Measurements from ENCODE around the gene CTRB2.

Gene CTRB2

DNA sequence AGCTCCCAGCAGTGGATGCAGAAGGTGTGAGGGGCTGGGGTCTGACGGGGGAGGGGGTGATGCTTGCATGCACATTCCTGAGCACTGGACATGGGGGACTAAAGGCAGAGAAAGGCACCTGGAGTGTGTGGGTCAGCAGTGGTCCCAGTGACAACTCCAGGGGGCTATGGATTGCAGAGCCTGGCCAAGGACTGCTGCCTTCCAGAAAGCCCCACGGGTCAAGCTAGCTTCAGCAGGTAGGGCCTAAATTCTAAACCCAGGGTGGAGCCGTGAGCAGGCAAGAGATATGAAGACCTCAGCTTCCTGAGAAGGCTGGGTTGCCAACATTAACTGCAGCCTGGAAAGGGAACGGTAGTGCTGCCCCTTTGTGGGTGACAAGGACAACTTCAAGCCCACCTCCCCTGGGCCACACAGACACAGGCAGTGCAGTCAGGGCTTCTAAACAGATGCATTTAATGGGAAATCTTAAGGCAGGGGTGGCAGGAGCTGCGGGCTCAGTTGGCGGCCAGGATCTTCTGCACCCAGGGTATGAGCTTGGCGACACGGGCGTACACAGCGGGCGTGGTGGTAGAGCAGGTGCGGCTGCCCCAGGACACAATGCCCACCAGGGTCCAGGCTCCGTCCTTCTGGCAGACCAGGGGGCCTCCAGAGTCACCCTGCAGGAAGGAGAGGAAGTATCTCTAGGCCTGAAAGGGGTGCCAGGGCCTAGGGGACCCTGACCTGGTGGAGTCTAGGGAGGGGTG lies 3.1 kb downstream of the CTRB2 start:
- no peak for DNase-seq

DNA sequence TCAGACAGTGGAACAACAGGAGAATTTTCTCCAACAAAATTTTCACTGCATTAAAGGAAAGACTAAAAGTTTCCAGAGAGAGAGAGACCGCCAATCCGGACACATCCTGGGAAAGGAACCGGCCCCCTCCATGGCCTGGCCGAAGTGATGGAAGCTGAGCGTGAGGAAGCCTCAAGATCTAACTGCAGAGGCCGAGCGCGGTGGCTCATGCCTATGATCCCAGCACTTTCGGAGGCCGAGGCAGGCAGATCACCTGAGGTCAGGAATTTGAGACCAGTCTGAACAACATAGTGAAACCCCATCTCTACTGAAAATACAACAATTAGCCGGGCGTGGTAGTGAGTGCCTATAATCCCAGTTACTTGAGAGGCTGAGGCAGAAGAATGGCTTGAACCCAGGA lies 3.9 kb downstream of the CTRB2 start:
- DNase-seq = no peak

DNA sequence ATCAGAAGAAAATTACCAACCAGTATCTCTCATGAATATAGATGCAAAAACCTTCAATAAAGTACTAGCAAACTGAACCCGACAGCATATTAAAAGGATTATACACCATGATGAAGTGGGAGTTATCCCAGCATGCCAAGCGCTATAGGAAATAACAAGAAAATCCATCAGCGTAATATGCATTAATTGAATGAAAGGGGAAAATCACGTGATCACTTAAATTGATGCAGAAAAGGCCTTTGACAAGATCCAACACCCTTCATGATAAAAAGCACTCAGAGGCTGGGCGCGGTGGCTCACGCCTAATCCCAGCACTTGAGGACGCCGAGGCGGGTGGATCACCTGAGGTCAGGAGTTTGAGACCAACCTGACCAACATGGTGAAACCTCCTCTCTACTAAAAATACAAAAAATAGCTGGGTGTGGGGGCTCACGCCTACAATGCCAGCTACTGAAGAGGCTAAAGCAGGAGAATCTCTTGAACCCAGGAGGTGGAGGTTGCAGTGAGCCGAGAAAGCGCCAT lies 4.8 kb downstream of the CTRB2 start:
- no peak for DNase-seq

DNA sequence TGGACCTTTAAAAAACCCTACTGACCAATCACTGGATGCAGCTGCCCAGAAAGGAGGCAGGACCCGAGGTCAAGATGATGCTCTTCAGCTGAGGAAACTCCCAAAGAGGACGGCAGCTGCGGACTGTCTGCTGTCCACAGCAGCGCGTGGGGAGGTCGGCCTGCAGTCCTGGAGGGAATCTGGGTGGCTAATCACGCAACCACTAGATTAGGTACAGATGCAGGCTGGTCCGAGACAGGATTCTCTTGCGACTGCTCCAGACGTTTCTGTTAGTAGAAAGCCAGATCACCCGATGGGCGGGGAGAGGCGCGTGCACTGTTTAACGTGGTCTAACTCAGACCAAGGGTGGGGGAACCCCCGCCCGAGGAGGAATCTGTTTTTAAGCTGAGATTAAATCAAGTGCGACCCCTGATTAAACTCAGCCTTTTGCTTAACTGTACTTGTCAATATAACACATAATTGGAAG lies 8.8 kb downstream of the CTRB2 start:
- no peak for DNase-seq

DNA sequence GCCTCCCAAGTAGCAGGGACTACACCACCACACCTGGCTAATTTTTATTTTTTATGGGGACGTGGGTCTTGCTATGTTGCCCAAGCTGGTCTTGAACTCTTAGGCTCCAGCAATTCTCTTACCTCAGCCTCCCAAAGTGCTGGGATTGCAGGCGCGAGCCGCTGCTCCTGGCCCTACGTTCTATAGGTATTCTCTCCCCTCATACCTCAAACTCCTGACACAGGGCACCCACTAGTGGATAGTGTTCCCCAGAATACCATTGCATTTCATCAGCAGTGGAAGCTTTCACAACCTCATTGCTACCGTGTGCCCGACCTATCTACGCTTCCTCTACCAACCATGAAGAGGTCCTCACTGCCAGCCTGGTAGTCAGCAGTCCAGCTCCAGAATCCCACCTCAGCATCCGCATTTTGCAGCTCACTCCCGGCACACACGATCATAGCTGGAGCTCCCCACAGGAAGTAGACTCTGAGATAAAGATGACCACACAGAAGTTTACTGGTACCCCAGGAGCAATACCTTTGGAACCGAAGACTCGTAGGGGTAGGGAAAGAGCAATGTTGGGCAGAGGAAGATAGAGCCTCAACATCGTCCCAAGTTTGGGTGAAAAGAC lies 9.3 kb downstream of the CTRB2 start:
- DNase-seq = no peak

DNA sequence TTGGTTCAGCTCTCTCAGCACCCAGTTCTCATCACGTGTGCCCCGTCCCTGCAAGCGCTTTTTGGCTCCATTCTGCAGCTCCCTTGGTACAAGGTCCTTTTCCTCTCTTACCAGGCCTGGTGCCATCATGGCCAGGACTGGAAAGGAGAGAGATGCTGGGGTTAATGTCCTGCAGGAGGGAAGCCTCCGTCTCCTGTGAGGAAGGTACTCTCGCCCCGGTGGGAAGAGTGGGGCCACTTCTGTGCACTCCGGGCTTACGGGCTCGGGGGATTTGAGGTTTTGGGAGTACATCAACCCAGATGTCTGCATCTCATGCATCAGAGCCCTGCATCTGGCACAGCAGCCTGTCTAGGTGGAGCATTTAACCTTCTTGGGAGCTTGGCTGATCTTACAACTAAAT lies 10.1 kb downstream of the CTRB2 start:
- DNase-seq = no peak

DNA sequence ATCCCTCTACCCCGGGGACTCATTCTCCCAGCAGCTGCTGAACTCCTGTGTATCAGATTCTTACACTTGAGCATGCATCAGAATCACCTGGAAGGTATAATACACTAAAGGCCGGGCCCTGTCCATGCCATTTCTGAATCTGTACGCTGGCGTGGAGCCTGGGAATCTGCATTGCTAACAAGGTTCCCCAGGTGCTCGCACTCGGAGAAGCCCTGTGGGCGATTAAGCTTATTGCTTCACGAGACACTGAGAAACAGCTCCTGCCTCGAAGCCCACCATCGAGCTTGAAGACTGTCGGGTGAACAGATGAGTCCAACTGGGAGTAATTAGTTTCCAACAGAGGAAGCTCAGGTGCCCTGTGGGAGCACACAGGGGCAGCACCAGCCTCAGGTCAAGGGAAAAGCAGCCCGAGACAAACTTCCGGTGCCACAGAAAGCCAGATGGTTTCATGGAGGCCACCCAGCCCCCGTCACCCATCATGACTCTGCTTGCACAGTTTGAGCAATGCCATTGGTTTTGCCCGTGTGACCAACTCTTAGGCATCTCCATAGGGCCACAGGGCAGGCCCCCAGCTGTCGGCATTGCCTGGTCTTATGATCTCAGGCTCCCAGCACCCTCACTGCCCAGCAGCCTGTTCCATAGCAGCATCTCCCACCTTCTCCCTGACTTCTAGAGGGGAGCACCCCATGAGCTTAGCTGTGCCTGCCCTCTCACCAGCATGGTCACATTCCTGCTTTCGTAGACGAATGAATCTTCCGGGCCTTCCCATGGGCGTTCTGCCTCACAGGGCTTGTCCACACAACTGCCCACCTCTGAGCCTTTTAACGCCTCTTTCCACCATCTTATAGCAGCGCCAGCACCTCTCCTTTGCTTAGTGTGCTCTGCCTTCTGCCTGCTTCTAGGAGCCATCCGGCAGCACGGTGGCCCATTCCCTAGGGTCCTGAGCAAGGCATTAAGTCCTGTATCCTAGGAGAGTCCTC lies 10.9 kb downstream of the CTRB2 start:
- no peak for DNase-seq

DNA sequence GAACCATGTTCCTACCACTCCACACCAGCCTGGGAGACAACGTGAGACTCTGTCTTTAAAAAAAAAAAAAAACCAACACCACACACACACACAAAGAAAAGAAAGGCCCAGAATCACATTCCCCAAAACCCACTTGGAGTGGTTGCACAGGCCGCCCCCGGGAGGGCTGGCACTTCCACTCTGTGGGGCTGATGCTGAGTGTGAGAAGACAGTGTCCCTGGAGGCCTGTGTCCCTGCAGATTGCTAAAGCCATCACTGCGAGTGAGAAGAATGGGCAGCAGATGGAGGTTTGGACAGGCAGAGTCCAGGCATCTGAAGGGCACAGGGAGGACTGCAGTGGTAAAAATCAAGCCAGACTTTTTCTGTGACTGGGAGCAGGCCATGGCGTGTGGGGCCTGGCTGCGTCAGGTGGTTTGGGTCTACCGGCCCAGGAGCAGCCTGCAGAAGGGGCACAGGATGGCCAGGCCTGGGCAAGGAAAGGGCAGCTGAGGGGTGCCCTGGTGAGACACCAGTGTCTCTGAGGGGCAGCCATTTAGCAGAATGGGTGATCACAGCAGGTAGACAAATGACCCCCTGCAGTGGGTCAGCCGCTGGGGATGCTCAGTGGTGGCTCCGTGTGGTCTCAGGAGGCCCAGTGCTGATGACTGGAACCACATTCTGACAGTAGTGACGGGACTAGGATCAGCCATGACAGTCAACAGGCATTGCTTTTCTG lies 13.1 kb downstream of the CTRB2 start:
- DNase-seq = no peak

DNA sequence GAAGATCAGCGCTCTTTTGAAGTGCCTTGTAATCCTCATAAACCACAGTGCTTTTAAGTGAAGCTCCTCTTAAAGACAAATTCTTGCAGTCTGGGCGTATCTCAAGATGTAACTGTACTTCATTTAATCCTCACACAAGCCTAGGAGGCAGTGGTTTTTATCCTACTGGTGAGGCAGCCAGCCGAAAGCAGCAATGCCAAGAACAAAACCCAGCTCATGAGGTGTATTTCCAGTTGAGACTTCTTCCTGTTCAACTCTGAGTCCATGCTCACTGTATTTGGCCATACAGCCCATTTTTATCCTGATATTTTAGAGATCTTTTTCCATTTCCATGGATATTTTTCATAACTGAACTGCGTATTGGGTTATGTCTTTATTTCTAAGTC lies 13.7 kb downstream of the CTRB2 start:
- DNase-seq = no peak

DNA sequence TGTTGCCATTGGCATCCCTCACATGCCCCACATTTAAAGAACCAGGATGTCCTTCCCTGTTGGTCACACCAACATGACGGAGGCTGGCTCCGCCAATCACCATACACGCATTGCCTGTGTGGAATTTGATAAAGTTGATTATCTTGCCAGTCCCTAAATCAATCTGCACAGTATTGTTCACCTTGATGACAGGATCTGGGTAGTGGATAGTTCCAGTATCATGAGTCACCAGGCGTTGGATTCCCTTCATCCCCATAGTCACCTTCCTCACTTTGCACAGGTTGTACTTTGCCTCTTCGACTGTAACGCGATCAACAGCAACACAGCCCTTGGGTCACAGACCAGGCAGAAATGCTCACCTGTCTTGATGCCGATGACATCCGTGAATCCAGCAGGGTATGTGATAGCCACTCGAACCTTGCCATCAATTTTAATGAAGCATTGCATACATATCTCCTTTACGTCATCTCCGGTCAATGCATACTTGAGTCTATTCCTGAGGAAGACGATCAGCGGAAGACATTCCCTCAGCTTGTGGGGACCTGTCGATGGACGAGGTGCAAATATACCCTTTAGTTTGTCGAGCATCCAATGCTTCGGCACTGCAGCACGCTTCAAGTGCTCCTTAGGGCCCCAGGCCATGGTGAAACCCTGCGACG lies 14.2 kb downstream of the CTRB2 start:
- no peak for DNase-seq

DNA sequence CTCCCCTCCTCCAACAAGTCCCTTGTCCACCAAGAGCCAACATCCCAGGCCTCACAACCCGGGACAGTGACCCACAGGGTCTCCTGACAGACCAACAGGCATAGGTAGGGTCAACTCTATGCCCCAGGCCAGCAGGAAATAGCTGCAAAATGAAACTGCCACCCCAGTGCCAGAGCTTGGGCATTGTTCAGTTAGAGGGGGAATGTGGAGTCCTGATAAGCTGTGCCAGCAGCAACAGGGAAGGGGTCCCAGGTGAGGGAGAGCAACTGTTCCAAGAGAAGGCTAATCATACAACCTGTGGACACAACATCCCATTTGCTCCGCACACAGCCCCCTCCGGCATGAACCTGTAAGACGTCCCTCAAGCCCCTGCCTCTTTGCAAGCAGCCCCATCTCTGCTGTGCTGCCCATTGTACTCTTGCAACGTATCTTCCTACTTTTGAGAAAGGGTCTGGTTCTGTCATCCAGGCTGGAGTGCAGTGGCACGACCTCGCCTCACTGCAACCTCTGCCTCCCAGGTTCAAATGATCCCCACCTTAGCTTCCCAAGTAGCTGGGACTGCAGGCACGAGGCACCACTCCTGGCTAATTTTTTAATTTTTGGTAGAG lies 17.2 kb downstream of the CTRB2 start:
- DNase-seq = no peak

DNA sequence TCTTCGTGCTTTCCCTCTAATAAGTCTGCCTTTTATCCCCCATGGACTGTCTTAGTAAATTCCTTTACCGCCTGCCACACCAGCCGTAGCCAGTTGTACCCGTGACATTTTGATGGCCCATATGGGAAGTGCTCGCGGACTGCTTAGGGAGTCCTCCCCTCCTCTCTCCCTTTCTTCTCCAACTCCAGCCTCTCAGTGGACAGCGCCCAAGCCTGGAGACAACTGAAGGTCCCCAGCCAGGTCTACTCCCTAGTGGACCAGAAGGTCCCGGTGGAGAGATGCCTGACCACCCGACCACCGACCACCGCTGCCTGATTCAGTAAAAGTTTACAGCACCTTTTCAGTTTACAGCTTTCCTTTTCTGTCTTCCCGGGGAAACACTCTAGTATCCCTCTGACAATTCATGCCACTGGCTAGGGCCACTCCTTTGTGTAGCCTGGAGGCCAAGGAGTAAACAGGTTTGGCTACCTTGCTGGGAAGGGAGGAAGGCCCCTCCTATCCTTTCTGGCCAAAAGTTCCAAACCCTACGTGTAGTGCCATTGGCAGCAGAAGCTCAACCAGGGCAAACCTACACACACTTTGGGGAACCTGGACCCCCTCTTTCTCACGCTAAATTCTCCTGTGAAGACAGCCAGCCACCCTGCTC lies 18.0 kb downstream of the CTRB2 start:
- DNase-seq = no peak

DNA sequence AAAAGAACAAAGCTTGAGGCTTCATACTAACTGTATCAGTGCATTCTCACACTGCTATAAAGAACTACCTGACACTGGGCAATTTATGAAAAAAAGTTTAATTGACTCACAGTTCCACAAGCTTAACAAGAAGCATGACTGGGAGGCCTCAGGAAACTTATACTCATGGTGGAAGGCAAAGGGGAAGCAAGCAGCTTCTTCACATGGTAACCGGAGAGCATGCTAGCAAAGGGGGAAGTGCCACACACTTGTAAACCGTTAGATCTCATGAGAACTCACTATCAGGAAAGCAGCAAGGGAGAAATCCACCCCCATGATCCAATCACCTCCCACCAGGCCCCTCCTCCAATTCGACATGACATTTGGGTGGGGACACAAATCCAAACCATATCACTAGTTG lies 25.3 kb downstream of the CTRB2 start:
- DNase-seq = peak; percentile 68

DNA sequence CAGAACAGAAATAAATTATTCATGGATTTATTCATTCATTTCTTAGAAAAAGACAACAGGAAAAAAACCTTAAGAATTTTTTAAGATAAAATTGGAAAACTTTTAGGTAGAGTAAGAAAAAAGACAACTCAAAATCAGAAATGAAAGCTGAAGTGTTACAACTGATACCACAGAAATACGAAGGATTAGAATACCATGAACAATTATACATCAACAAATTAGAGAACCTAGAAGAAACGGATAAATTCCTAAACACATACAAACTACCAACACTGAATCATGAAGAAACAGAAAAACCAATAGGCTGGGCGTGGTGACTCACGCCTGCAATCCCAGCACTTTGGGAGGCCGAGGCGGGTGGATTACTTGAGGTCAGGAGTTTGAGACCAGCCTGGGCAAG lies 27.8 kb downstream of the CTRB2 start:
- DNase-seq = no peak

DNA sequence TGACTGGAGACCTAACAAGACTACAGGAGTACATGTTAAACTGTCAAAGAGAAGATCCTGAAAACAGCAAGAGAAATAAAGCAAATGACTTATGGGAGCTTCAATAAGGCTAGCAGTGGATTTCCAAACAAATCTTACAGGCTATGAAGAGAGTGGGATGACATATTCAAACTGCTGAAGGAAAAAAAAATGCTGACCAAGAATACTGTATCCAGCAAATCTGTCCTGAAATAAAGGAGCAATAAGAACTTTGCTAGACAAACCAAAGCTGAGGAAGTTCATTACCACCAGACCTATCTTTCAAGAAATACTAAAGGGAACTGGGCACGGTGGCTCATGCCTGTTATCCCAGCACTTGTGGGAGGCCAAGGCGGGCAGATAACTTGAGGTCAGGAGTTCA lies 30.0 kb downstream of the CTRB2 start:
- DNase-seq = no peak

DNA sequence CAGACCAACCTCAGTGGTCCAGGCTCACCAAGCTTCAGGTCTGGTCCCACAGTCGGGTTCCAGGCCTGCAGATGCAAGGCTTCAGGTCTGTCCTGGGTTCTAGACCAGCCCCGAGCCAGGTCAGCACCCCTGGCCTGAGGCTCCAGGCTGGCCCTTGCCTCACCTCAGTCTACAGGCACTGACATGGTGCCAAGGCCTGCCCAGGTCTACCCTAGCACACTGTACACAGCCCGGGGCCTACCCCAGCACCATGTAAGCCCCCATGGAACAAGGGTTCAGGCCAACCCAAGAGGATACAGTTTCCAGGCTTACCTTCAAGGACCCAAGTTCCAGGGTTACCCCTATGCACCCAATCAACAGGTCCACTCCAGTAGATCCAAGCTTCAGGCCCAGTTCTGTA lies 31.9 kb downstream of the CTRB2 start:
- DNase-seq = no peak

DNA sequence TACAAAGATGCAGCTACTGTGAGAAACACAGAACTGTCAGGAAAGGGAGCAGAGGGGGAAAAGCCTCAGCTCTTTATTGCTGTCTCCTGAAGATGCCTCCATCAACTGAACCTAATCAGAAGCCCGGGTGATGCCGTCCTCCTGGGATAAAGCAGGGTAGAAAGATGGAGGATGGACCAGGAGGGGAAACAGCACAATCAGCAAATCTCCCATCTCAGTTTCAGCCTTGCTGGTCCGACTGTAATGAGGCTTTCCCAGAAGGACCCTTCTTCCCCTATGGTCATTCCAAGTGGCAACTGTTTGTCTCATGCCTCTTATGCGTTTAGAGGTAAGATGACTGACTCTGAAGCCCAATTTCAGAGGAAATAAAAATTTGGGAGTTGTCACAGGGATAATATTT lies 34.4 kb downstream of the CTRB2 start:
- no peak for DNase-seq

DNA sequence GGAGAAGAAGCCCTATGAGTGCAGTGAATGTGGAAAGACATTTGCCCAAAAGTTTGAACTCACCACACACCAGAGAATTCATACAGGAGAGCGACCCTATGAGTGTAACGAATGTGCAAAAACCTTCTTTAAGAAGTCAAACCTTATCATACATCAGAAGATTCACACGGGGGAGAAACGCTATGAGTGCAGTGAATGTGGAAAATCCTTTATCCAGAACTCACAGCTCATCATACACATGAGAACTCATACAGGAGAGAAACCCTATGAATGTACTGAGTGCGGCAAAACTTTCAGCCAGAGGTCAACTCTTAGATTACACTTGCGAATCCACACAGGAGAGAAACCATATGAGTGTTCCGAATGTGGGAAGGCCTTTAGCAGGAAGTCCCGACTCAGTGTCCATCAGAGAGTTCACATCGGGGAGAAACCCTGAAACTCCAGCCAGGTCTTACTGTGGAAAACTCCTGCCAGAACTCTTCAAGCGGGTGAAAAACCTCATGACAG lies 37.0 kb downstream of the CTRB2 start:
- no peak for DNase-seq

DNA sequence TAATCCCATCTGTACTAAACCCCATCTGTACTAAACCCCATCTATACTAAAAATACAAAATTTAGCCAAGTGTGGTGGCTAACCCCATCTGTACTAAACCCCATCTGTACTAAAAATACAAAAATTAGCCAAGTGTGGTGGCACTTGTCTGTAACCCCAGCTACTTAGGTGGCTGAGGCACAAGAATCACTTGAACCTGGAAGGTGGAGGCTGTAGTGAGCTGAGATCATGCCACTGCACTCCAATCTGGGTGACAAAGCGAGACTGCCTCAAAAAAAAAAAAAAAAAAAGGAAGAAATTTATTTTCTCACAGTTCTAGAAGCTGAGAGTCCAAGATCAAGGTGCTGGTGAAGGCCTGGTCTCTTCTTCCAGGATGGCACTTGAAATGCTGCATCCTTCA lies 46.6 kb downstream of the CTRB2 start:
- DNase-seq = no peak
